Measurements from ENCODE around the gene BTRC. TPM values are rescaled to one million over a fixed set of nuclear protein-coding genes. Genes with fewer than 3 reads are reported as not detected.

The BTRC gene
- total RNA-seq, 4 donors from 2014 or later: 12.6 to 26.5 (median 20.7) TPM

GRCh38 chr10:101550965-101551364 is 197.0 kb downstream of the BTRC start:
- intact Hi-C loops (cut with DNase I; ENCODE audit: low total_unique reads): no loop called here
- no peaks in the 10 kb centered on the region for H3K27me3 ChIP-seq
- no peaks in the 10 kb centered on the region for H3K9me3 ChIP-seq
- no peaks in the 10 kb centered on the region for H3K36me3 ChIP-seq
- DNase-seq: no peak
- H3K27ac ChIP-seq: no peak overlapping the region
- H3K4me1 ChIP-seq: peaks cover 0 to 4% of the 10 kb centered on the region in 2 donors
- no peak for TF ChIP-seq POLR2A (IDR thresholded peaks at IDR 0.05)
- no peak for TF ChIP-seq CTCF (IDR thresholded peaks at IDR 0.05)
- no peak overlapping the region for H3K4me3 ChIP-seq

- no peaks in the 10 kb centered on the region for H3K36me3 ChIP-seq
- no peak for DNase-seq
- TF ChIP-seq POLR2A (IDR thresholded peaks at IDR 0.05) (no peak), CTCF (IDR thresholded peaks at IDR 0.05) (no peak)
- intact Hi-C loops (cut with DNase I; ENCODE audit: low total_unique reads): no loop called here
- no peaks in the 10 kb centered on the region for H3K27me3 ChIP-seq
- no peak overlapping the region for H3K27ac ChIP-seq
- peaks cover 0 to 4% of the 10 kb centered on the region in 2 donors for H3K4me1 ChIP-seq
- no peaks in the 10 kb centered on the region for H3K9me3 ChIP-seq
- H3K4me3 ChIP-seq: no peak overlapping the region
Measured at GRCh38 chr10:101552442-101552841, 198.5 kb downstream of the BTRC start.

- intact Hi-C loops (cut with DNase I; ENCODE audit: low total_unique reads): no loop called here
- no peak for TF ChIP-seq POLR2A (IDR thresholded peaks at IDR 0.05)
- no peak for TF ChIP-seq CTCF (IDR thresholded peaks at IDR 0.05)
- no peak for DNase-seq
Measured at GRCh38 chr10:101557541-101557940, 203.6 kb downstream of the BTRC start.

GRCh38 chr10:101558204-101558603 is 204.2 kb downstream of the BTRC start:
- Histone ChIP-seq H3K36me3 (no peaks in the 10 kb centered on the region), H3K27me3 (no peaks in the 10 kb centered on the region), H3K4me3 (no peak overlapping the region), H3K4me1 (no peaks in the 10 kb centered on the region), H3K9me3 (no peaks in the 10 kb centered on the region), H3K27ac (no peak overlapping the region)
- TF ChIP-seq CTCF (IDR thresholded peaks at IDR 0.05): no peak
- no peak for TF ChIP-seq POLR2A (IDR thresholded peaks at IDR 0.05)
- DNase-seq: no peak
- intact Hi-C loops (cut with DNase I; ENCODE audit: low total_unique reads): no loop called here

More at GRCh38 chr10:101557541-101557940, 203.6 kb downstream of the BTRC start:
- no peaks in the 10 kb centered on the region for H3K36me3 ChIP-seq
- H3K9me3 ChIP-seq: no peaks in the 10 kb centered on the region
- no peak overlapping the region for H3K27ac ChIP-seq
- no peaks in the 10 kb centered on the region for H3K27me3 ChIP-seq
- no peak overlapping the region for H3K4me3 ChIP-seq
- H3K4me1 ChIP-seq: no peaks in the 10 kb centered on the region

- Histone ChIP-seq H3K9me3 (no peaks in the 10 kb centered on the region), H3K27me3 (no peaks in the 10 kb centered on the region), H3K4me1 (no peaks in the 10 kb centered on the region), H3K27ac (no peak overlapping the region), H3K4me3 (no peak overlapping the region), H3K36me3 (no peaks in the 10 kb centered on the region)
- no peak for DNase-seq
- intact Hi-C loops (cut with DNase I; ENCODE audit: low total_unique reads): no loop called here
- TF ChIP-seq CTCF (IDR thresholded peaks at IDR 0.05) (no peak), POLR2A (IDR thresholded peaks at IDR 0.05) (no peak)
Measured at GRCh38 chr10:101558671-101559595, 205.0 kb downstream of the BTRC start.
